Mesodermal cell (in vitro differentiated cells): ENCODE data around the gene TSACC.
A peak's percentile ranks its signal among the peaks of the same experiment; 100 is the strongest.
"Not testable (repeated sequence)": the region's sequence is repeated elsewhere in the genome, so short reads cannot be mapped to it uniquely, and the experiment has no call there.

Source experiments
- H3K27ac ChIP-seq: 2 replicates; pipeline ENCODE4 v1.7.0; 2013; ENCODE audit warnings: mild to moderate bottlenecking, low read depth, low read length, moderate library complexity; ENCODE audit not compliant: severe bottlenecking
- H3K36me3 ChIP-seq: 2 replicates; pipeline ENCODE4 v1.7.1; 2013; ENCODE audit warnings: mild to moderate bottlenecking, low read length, moderate library complexity; ENCODE audit not compliant: control insufficient read depth, insufficient read depth
- H3K4me1 ChIP-seq: one replicate; pipeline ENCODE4 v1.7.1; 2013; ENCODE audit warnings: mild to moderate bottlenecking, low read length; ENCODE audit not compliant: insufficient read depth, control insufficient read depth, poor library complexity, severe bottlenecking
- H3K4me3 ChIP-seq: 2 replicates; pipeline ENCODE4 v1.7.0; 2013; ENCODE audit warnings: low read length, control low read depth, mild to moderate bottlenecking; ENCODE audit not compliant: insufficient read depth, poor library complexity, severe bottlenecking; ENCODE audit errors: extremely low read depth
- H3K9me3 ChIP-seq: 2 replicates; pipeline ENCODE4 v1.7.1; 2013; ENCODE audit warnings: mild to moderate bottlenecking, low read length, moderate library complexity; ENCODE audit not compliant: control insufficient read depth
- WGBS, 2 experiments: methylation state at CpG; one replicate each; pipeline ENCODE4 v1.1.5; 2013; ENCODE audit warnings: missing lambda C conversion rate in 2 of 2; ENCODE audit not compliant: insufficient coverage in 2 of 2; 5-methylcytosine and 5-hydroxymethylcytosine counted together

The TSACC gene

DNA sequence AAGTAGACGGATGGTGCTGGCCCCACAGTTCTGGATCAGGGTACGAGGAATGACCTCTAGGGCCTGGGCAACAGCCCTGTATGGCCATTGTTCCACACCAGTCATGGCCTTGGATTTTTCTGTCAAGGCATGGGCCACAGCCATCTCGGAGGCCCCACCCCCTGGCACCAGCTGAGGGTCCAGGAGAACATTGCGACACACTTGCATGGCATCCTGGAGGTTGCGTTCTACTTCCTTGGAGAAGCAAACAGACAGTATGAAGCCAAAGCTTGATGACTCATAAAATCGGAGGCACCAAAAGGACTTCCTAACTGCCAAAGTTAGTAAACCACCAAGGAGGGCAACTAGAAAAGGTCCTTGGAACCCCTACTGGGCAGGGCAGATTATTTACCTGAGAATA lies 27.4 kb upstream of the TSACC start:
- peaks cover 94% of the 10 kb centered on the region for H3K36me3 ChIP-seq
- no peak overlapping the region for H3K4me3 ChIP-seq
- H3K27ac ChIP-seq: no peak overlapping the region
- 93 to 100% methylated on average over 6 of the region's 6 CpGs for WGBS, 2 experiments
- no peaks in the 10 kb centered on the region for H3K4me1 ChIP-seq
- H3K9me3 ChIP-seq: no peaks in the 10 kb centered on the region

DNA sequence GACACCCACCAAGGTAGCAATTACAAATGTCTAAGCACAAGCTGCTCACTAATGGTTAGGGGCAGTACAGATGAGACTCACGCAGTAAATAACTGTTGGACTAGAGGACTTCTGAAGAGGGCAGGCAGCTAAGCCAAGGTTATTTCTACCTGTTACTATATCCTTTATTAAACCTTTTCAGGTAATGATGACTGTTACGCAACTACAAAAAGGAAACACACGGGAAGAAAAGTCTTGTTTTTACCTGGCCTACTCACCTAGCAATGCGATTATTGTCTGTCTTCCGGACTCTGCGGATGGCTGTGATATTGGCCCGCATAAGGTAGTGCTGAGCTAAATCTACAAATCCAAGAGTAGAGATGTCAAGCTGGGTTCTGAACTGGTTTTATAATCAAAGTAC lies 21.4 kb upstream of the TSACC start:
- Histone ChIP-seq H3K36me3 (peaks cover 98% of the 10 kb centered on the region), H3K4me3 (no peak overlapping the region), H3K4me1 (no peaks in the 10 kb centered on the region), H3K27ac (no peak overlapping the region), H3K9me3 (no peaks in the 10 kb centered on the region)
- WGBS, 2 experiments: 95 to 100% methylated on average over 2 to 4 of the region's 7 CpGs

DNA sequence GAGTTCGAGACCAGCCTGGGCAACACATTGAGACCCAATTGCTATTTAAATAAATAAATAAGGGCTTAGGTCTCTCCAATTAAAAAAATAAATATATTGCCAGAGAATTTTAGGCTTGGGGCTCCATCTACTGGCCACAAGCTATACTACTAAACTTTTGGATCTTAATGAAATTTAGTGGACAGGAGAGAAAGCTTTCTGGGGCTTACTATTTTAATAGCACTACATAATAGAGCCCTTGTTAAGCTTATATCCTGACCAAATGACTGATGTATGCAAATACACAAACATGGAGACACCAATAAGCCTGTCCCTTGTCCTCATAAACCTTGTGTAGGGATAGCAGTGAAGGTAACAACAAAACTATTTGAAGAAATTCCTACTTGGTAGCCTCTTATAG lies 18.7 kb upstream of the TSACC start:
- no peak overlapping the region for H3K27ac ChIP-seq
- H3K9me3 ChIP-seq: no peaks in the 10 kb centered on the region
- no peak overlapping the region for H3K4me3 ChIP-seq
- H3K36me3 ChIP-seq: peaks cover 99% of the 10 kb centered on the region
- no peaks in the 10 kb centered on the region for H3K4me1 ChIP-seq
- WGBS, 2 experiments: no CpG with 5 or more reads among the region's 1 CpG

DNA sequence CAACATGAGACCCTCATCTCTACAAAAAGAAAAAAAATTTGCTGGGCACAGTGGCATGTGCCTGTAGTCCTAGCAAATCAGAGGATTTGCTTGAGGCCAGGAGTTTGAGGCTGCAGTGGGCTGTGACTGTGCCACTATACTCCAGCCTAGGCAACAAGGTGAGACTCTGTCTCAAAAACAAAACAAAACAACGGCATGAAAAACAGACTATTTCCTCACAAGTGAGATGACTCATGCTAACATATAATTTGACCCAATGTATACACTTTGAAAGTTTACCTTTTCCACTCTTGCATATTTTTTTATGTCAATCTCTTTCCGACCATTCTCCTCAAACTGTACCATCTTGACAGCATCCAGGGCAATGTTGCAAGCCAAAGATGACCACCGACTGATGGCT lies 17.8 kb upstream of the TSACC start:
- H3K4me3 ChIP-seq: no peak overlapping the region
- no peaks in the 10 kb centered on the region for H3K9me3 ChIP-seq
- no peaks in the 10 kb centered on the region for H3K4me1 ChIP-seq
- H3K36me3 ChIP-seq: peaks cover 99% of the 10 kb centered on the region
- WGBS, 2 experiments: 92 to 93% methylated on average over 2 to 3 of the region's 3 CpGs
- H3K27ac ChIP-seq: no peak overlapping the region

DNA sequence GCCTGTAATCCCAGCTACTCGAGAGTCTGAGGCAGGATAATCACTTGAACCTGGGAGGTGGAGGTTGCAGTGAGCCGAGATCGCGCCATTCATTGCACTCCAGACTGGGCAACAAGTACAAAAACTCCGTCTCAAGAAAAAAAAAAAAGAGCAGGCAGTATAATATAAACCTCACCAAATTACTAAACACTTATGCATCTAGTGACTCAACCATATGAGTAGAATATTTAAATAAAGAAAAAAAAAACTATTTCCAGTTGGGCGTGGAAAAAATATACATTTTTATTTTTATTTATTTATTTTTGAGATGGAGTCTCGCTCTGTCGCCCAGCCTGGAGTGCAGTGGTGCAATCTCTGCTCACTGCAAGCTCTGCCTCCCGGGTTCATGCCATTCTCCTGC lies 15.1 kb upstream of the TSACC start:
- H3K9me3 ChIP-seq, H3K4me3 ChIP-seq, H3K27ac ChIP-seq, H3K4me1 ChIP-seq: not testable (repeated sequence)
- 83% methylated on average over 2 of the region's 9 CpGs; no CpG with 5 or more reads in 1 of the 2 experiments for WGBS, 2 experiments
- H3K36me3 ChIP-seq: peaks cover 86% of the 10 kb centered on the region

DNA sequence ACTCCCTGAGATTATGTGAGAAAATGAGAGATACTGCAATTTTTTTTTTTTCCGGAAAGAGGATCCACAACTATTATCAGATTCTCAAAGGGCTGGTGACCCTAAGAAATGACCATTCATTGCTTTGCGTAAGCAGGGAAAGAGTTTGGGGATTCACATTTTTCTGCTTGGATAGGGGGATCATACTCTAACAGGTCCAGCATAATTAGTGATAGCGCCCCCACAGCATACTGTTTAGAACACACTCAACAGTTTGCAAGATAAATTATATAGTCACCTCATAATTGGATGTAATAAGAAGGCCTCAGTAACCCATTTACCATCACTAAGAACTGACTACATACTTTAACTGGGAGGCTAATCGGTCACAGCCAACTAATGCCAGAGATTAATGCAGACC lies 2.1 kb upstream of the TSACC start:
- no peaks in the 10 kb centered on the region for H3K9me3 ChIP-seq
- no peak overlapping the region for H3K27ac ChIP-seq
- H3K36me3 ChIP-seq: peaks cover 56% of the 10 kb centered on the region
- H3K4me1 ChIP-seq: no peaks in the 10 kb centered on the region
- 69 to 75% methylated on average over 2 of the region's 4 CpGs for whole genome bisulfite sequencing, 2 experiments
- H3K4me3 ChIP-seq: peak overlapping the region; percentile 97

DNA sequence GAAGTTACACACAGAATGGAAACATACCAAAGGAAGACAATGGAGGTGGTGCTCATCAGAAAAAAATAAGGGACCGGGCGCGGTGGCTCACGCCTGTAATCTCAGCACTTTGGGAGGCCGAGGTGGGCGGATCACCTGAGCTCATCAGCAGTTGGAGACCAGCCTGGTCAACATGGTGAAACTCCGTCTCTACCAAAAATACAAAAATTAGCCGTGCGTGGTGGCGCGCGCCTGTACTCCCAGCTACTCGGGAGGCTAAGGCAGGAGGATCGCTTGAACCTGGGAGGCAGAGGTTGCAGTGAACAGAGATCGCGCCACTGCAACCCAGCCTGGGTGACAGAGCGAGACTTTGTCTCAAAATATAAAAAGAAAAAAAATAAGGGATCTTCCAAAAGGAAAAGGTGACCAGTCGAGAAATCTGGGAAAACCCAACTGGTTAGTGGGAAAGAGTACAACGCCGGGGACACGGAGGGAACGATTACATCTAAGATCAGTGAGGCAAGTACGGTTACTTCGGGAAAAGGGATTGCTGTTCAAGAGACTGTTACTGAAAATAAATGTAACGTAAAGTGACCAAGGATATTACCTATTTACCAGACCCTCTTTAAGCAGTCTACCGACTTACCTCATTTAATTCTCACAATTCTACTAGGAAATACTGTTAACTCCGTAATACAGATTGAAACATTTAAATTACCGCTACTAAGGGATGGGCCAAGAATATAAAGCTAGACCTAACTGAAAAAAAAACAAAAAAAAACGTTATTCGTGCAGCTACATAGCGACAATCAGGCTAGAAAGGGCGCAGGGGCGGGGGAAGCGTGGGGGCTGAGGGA lies 1.1 kb upstream of the TSACC start:
- H3K27ac ChIP-seq: peak overlapping the region; percentile 64
- peak overlapping the region; percentile 97 for H3K4me3 ChIP-seq
- 30 to 36% methylated on average over 23 to 25 of the region's 34 CpGs for WGBS, 2 experiments
- peaks cover 46% of the 10 kb centered on the region for H3K36me3 ChIP-seq
- H3K4me1 ChIP-seq: no peaks in the 10 kb centered on the region
- no peaks in the 10 kb centered on the region for H3K9me3 ChIP-seq

DNA sequence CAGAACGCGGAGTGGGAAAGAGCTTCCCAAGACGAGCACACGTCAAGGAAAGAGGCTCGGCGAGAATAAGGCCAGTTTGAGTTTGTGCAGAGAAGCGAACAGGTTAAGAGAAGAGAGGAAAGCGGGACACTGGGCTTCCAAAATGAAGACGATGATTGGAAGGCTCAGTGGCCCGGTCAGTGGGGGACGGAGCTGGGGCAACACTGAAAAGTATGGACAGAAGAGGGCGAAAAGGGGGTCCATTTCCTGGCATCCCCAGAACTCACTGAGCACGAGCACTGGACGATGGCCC lies 492 bp upstream of the TSACC start:
- Histone ChIP-seq H3K27ac (peak overlapping the region; percentile 64), H3K4me3 (peak overlapping the region; percentile 97), H3K4me1 (no peaks in the 10 kb centered on the region), H3K9me3 (no peaks in the 10 kb centered on the region), H3K36me3 (peaks cover 41% of the 10 kb centered on the region)
- 1% methylated on average over 14 of the region's 14 CpGs for WGBS, 2 experiments

DNA sequence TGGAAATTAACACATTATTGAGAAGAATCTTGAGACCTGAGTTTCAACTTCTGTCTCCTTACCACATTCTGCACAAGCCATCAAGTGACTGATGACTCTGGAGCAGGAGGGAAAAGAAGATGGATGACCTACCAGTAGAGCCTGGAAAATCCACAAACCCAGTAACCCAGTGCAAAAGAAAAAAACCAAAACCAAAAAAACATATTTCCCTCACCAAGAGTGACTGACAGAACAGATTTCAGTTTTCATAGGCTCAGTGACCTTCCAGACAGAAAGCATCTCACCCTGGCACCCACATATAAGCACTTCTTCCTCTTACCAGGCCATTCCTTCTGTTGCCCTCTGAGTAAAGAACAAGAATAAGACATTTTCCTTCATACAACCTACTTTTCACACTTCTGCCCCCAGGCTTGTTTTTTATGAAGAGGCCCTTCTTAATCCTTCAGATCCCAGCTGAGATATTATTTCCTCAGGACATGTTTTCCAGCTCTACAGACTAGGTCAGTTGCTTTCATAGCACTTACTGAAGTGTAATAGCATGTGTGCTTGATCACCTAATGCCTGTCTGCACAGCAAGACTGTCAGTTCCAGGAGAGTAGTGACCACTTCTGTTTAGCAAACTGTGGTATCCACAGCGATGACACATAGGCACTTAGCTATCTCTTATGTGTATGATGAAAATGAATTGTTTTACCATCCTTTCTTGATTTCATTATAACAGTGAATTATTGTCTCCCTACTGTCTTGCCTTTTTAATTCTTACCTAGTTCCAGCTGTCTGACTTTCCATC lies 4.0 kb downstream of the TSACC start:
- Histone ChIP-seq H3K4me3 (no peak overlapping the region), H3K27ac (no peak overlapping the region), H3K36me3 (no peaks in the 10 kb centered on the region), H3K4me1 (peaks cover 4% of the 10 kb centered on the region), H3K9me3 (no peaks in the 10 kb centered on the region)
- no CpG with 5 or more reads among the region's 1 CpG for WGBS, 2 experiments

DNA sequence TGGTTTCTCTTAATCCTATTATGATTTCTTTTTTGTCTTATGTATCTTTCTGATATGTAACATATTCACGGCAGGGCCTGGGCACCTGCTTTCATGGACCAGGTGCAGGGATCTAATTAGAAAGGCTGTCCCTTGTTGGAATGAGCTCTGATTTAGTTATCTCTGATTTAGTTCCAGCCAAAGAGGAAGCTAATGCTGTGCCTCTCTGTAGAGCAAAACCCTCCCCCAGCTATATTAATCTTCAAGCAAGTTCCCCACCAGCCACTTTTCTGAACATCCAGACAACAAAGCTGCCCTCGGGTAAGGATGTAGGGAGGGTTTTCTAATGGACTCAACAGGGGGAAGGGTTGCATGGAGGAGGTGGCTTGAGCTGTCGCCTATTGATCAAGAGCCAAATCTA lies 6.1 kb downstream of the TSACC start:
- Histone ChIP-seq H3K36me3 (no peaks in the 10 kb centered on the region), H3K9me3 (no peaks in the 10 kb centered on the region), H3K4me3 (no peak overlapping the region), H3K4me1 (peaks cover 5% of the 10 kb centered on the region), H3K27ac (no peak overlapping the region)
- WGBS, 2 experiments: 80% methylated on average over 1 of the region's 3 CpGs; no CpG with 5 or more reads in 1 of the 2 experiments

DNA sequence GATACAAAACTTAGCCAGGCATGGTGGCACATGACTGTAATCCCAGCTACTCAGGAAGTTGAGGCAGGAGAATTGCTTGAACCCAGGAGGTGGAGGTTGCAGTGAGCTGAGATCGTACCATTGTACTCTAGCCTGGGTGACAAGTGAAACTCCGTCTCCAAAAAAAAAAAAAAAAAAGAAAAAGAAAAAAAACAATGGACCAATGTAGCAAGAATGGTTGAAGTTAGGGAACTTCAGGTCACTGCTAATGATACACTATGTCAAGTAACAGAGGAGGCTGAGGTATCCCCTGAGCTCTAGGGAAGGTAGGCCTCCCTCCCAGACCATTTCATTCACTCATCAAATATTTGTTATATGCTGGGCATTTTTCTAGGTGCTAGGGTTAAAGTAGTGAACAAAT lies 7.7 kb downstream of the TSACC start:
- H3K9me3 ChIP-seq, H3K27ac ChIP-seq, H3K4me1 ChIP-seq, H3K36me3 ChIP-seq, H3K4me3 ChIP-seq: not testable (repeated sequence)
- 67 to 100% methylated on average over 1 to 2 of the region's 2 CpGs for WGBS, 2 experiments
